ENCODE measurements around the gene BAG5. TPM values are rescaled to one million over a fixed set of nuclear protein-coding genes. Genes with fewer than 3 reads are reported as not detected.

BAG5 gene
- total and polyA plus RNA-seq, 8 donors = 4.3 to 207 (median 11.6) TPM

- Histone ChIP-seq H3K4me1 (peaks cover 50 to 86% (median 72%) of the 10 kb centered on the region in 4 donors), H3K9me3 (no peaks in the 10 kb centered on the region), H3K4me3 (peak overlapping the region; percentile 78 to 100 (median 90)), H3K27ac (peak overlapping the region; percentile 91 to 99 (median 97)), H3K36me3 (peaks cover 11 to 31% (median 25%) of the 10 kb centered on the region in 4 donors), H3K27me3 (no peaks in the 10 kb centered on the region)
- TF ChIP-seq POLR2AphosphoS5 (IDR thresholded peaks at IDR 0.05) = no peak
- no peak for TF ChIP-seq EP300 (IDR thresholded peaks at IDR 0.05)
- no peak for TF ChIP-seq CTCF (IDR thresholded peaks at IDR 0.05)
- no peak for TF ChIP-seq POLR2A (IDR thresholded peaks at IDR 0.05)
- intact Hi-C loops (cut with DNase I; ENCODE audit: low total_unique reads) = no loop called here
- no peak for DNase-seq
- 0 to 1% (median 0%) methylated on average over 8 to 25 of the region's 25 CpGs for WGBS, 5 donors
Observed at GRCh38 chr14:103562179-103562428, 353 bp downstream of the BAG5 start.

- intact Hi-C loops (cut with DNase I; ENCODE audit: low total_unique reads) = no loop called here
- peak in 1 of 2 donors; percentile 78 for DNase-seq
- peak overlapping the region; percentile 78 to 100 (median 90) for H3K4me3 ChIP-seq
- H3K27me3 ChIP-seq = no peaks in the 10 kb centered on the region
- TF ChIP-seq POLR2A (IDR thresholded peaks at IDR 0.05) (no peak), POLR2AphosphoS5 (IDR thresholded peaks at IDR 0.05) (peak in 1 of 3 donors; percentile 19), CTCF (IDR thresholded peaks at IDR 0.05) (peak in 1 of 7 experiments; percentile 12), EP300 (IDR thresholded peaks at IDR 0.05) (no peak)
- H3K4me1 ChIP-seq = peaks cover 51 to 84% (median 73%) of the 10 kb centered on the region in 4 donors
- H3K36me3 ChIP-seq = peaks cover 11 to 31% (median 23%) of the 10 kb centered on the region in 4 donors
- 2 to 3% (median 3%) methylated on average over 36 of the region's 36 CpGs for WGBS, 5 donors
- no peaks in the 10 kb centered on the region for H3K9me3 ChIP-seq
- peak overlapping the region; percentile 91 to 99 (median 97) for H3K27ac ChIP-seq
Observed at GRCh38 chr14:103561381-103562178, 877 bp downstream of the BAG5 start.

- Histone ChIP-seq H3K27ac (peak overlapping the region in 4 of 5 donors; percentile 91 to 98 (median 96)), H3K4me1 (peaks cover 54 to 86% (median 71%) of the 10 kb centered on the region in 4 donors), H3K4me3 (peak overlapping the region in 3 of 4 donors; percentile 78 to 94 (median 87)), H3K36me3 (peaks cover 11 to 31% (median 18%) of the 10 kb centered on the region in 4 donors), H3K9me3 (no peaks in the 10 kb centered on the region), H3K27me3 (no peaks in the 10 kb centered on the region)
- no peak for DNase-seq
- WGBS, 5 donors = 70 to 78% (median 77%) methylated on average over 8 of the region's 8 CpGs
- intact Hi-C loops (cut with DNase I; ENCODE audit: low total_unique reads) = no loop called here
- TF ChIP-seq POLR2AphosphoS5 (IDR thresholded peaks at IDR 0.05) (no peak), CTCF (IDR thresholded peaks at IDR 0.05) (no peak), EP300 (IDR thresholded peaks at IDR 0.05) (no peak), POLR2A (IDR thresholded peaks at IDR 0.05) (no peak)
Observed at GRCh38 chr14:103560691-103561090, 1.8 kb downstream of the BAG5 start.

GRCh38 chr14:103559766-103560165, 2.7 kb downstream of the BAG5 start:
- WGBS, 5 donors = 58 to 77% (median 69%) methylated on average over 9 of the region's 9 CpGs
- DNase-seq = no peak
- Histone ChIP-seq H3K27me3 (no peaks in the 10 kb centered on the region), H3K27ac (peak overlapping the region in 3 of 5 donors; percentile 68 to 90 (median 81)), H3K9me3 (no peaks in the 10 kb centered on the region), H3K4me1 (peaks cover 56 to 90% (median 71%) of the 10 kb centered on the region in 4 donors), H3K4me3 (no peak overlapping the region), H3K36me3 (peaks cover 11 to 31% (median 18%) of the 10 kb centered on the region in 4 donors)
- intact Hi-C loops (cut with DNase I; ENCODE audit: low total_unique reads) = no loop called here
- TF ChIP-seq CTCF (IDR thresholded peaks at IDR 0.05) (no peak), POLR2A (IDR thresholded peaks at IDR 0.05) (no peak), EP300 (IDR thresholded peaks at IDR 0.05) (no peak), POLR2AphosphoS5 (IDR thresholded peaks at IDR 0.05) (no peak)

Measured in stomach (tissue), 9 donors.